GM10266 (cell line): ENCODE data around the gene KIFC3.

Experiments used
- DNase-seq: peaks from one replicate; pipeline ENCODE4 v3.0.0; 2012; ENCODE audit errors: extremely low spot score
- TF ChIP-seq, protein P1 (sequence below): IDR thresholded peaks from 2 replicates; pipeline ENCODE4 v1.5.1; 2012; ENCODE audit warnings: mild to moderate bottlenecking, low read depth; ENCODE audit not compliant: control insufficient read depth, insufficient read depth; ENCODE audit errors: missing control alignments

The KIFC3 gene

DNA sequence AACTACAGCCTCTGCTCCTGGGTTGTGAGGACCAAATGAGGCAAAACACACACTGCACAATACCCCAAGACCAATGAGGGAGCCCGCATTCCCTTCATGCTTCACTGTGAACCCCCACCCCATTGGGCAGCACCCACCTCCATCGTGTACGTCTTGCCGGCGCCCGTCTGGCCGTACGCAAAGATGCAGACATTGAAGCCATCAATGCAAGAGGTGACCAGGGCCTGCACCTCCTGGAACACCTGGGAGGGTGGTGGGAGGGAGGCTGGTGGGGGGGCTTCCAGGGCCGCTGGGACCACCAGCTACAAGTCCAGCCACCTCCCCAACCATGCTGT is 38.3 kb downstream of the KIFC3 start:
- TF ChIP-seq, protein P1, sequence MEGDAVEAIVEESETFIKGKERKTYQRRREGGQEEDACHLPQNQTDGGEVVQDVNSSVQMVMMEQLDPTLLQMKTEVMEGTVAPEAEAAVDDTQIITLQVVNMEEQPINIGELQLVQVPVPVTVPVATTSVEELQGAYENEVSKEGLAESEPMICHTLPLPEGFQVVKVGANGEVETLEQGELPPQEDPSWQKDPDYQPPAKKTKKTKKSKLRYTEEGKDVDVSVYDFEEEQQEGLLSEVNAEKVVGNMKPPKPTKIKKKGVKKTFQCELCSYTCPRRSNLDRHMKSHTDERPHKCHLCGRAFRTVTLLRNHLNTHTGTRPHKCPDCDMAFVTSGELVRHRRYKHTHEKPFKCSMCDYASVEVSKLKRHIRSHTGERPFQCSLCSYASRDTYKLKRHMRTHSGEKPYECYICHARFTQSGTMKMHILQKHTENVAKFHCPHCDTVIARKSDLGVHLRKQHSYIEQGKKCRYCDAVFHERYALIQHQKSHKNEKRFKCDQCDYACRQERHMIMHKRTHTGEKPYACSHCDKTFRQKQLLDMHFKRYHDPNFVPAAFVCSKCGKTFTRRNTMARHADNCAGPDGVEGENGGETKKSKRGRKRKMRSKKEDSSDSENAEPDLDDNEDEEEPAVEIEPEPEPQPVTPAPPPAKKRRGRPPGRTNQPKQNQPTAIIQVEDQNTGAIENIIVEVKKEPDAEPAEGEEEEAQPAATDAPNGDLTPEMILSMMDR: no peak
- no peak for DNase-seq

- TF ChIP-seq, protein P1: no peak
These were observed 38.8 kb downstream of the KIFC3 start for GRCh38 chr16:57763285-57764005.

DNA sequence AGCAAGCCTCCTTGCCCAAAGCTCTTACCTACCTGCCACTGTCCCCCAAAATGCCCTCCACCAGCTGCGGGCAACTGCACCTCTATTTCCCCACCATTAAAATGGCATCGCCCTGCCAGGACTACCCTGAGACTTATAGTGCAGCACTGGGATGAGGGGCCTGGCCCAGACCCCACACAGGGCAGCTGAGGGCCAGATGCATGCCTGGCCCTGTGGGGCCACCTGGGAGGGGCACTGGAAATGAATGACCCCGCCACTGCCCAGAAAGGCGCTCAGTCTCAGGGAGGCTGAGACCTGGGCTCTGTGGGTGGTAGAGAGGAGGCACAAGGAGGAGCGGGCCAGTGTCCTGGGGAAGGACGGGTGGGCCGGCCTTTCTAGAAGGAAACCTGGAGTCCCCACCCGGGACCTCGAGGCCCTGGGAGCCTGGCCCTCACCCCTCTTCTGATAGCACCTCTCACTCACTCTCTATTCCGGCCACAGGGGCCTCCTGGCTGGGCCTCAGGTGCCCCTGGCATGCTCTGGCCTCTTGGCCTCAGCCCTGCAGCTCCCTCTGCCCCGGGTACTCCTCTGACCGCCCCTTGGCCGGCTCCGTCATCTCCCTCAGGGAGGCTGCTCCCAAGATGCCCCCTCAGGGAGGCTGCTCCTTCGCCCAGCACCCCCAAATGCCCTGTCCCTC is 39.8 kb downstream of the KIFC3 start:
- DNase-seq: no peak
- TF ChIP-seq, protein P1: no peak

More at GRCh38 chr16:57763285-57764005, 38.8 kb downstream of the KIFC3 start:
- no peak for DNase-seq

- no peak for DNase-seq
- TF ChIP-seq, protein P1: no peak
These were observed 40.3 kb downstream of the KIFC3 start for GRCh38 chr16:57761957-57762356.

DNA sequence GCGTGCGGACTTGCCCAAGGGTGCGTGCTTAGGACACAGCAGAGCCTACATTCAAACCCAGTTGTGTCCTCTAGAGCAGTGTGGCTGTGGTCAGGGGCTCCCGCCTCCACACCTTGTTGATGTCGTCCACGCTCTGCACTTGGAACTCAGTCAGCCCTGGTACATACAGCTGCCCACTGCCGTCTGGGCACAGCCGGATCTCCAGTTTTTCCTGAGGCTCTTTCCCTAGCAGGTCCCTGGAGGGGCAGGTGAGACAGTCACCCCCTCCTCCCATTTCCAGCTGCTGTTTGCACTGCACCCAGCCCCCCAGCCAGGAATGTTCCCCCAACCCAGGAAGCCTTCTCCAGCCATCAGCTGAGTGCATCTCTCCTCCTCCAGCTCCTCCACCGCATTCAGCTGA is 41.0 kb downstream of the KIFC3 start:
- TF ChIP-seq, protein P1: no peak
- DNase-seq: no peak

DNA sequence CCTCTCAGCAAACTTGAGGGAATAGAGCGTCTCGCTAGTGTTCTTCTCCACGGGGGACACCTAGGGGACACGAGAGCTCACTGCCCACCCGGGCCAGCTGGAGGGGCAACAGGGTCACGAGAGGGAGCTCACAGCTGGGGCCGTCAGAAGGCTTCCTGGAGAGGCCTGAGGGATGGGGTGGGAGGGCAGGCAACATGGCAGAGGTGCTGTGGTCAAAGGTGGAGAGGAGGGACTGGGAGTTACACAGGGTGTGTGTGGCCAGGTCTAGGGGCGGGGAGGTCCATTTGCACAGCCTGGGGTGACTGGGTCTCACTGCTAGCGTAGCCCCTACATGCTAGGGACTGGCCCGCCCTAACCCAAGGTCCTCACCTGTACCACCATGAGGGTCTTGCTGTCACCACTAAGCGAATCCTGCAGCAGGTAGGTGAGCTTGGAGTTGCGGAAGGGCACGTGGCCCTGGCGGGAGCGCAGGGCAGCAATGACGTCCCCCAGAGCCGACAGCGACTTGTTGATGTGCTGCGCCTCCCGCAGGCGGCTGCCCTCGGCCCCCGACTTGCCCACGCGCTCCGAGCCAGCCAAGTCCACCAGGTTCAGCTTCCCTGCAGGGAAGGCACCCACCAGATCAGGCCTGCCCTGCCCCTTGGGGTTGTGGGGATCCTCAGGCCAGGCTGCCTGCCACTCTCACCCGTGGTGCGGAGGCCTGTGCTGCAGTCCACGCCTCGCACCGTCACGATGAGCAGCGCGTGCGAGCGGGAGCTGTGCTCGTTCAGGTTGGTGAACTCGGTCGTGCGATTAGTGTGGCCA is 41.7 kb downstream of the KIFC3 start:
- TF ChIP-seq, protein P1: no peak
- no peak for DNase-seq
